ENCODE data around the gene ATAD2B. TPM values are rescaled to one million over a fixed set of nuclear protein-coding genes. Genes with fewer than 3 reads are reported as not detected.

The ATAD2B gene
- total RNA-seq, 1 experiment from 2014 or later: 19.7 TPM

GRCh38 chr2:23713351-23713750 lies 213.6 kb downstream of the ATAD2B start:
- no peak for DNase-seq (ENCODE audit: unreplicated experiment)
- CTCF ChIA-PET: no interaction called here
- TF ChIP-seq, protein P1, sequence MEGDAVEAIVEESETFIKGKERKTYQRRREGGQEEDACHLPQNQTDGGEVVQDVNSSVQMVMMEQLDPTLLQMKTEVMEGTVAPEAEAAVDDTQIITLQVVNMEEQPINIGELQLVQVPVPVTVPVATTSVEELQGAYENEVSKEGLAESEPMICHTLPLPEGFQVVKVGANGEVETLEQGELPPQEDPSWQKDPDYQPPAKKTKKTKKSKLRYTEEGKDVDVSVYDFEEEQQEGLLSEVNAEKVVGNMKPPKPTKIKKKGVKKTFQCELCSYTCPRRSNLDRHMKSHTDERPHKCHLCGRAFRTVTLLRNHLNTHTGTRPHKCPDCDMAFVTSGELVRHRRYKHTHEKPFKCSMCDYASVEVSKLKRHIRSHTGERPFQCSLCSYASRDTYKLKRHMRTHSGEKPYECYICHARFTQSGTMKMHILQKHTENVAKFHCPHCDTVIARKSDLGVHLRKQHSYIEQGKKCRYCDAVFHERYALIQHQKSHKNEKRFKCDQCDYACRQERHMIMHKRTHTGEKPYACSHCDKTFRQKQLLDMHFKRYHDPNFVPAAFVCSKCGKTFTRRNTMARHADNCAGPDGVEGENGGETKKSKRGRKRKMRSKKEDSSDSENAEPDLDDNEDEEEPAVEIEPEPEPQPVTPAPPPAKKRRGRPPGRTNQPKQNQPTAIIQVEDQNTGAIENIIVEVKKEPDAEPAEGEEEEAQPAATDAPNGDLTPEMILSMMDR (IDR thresholded peaks at IDR 0.05; ENCODE audit: unreplicated experiment): no peak
- no peaks in the 10 kb centered on the region for H3K4me1 Mint-ChIP-seq (ENCODE audit: insufficient read depth, unreplicated experiment)
- intact Hi-C loops (cut with micrococcal nuclease): no loop called here
- no peaks in the 10 kb centered on the region for H3K27me3 Mint-ChIP-seq (ENCODE audit: insufficient read depth, unreplicated experiment)
- no peak overlapping the region for H3K4me3 Mint-ChIP-seq (ENCODE audit: unreplicated experiment)
- H3K9me3 Mint-ChIP-seq (ENCODE audit: unreplicated experiment): no peaks in the 10 kb centered on the region
- BruUV-seq (replicated peaks): no TSS peak
- H3K27ac Mint-ChIP-seq (ENCODE audit: low read depth, unreplicated experiment): no peak overlapping the region
- H3K36me3 Mint-ChIP-seq (ENCODE audit: insufficient read depth, unreplicated experiment): peaks cover 13% of the 10 kb centered on the region
- POLR2A ChIA-PET: no interaction called here

DNA sequence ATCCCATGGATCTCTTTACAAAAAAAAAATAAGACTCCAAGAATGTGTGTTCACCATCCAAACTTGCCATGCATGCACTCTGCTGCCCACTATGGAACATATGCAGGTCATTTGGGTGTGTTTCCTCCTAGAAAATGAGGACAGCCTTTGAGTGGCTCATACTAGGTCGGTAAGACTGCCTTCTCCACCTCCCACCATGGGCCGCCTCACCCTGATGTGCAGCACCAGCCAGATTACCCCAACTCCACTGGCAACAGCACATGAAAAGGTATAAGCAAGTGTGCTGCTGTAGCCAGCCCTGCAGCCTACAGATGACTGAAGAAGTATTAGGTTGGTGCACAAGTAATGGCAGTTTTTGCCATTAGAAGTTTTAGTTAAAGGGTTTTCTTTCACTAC lies 214.2 kb downstream of the ATAD2B start:
- CTCF ChIA-PET: no interaction called here
- intact Hi-C loops (cut with micrococcal nuclease): no loop called here
- H3K27me3 Mint-ChIP-seq (ENCODE audit: insufficient read depth, unreplicated experiment): no peaks in the 10 kb centered on the region
- H3K4me3 Mint-ChIP-seq (ENCODE audit: unreplicated experiment): no peak overlapping the region
- POLR2A ChIA-PET: no interaction called here
- TF ChIP-seq, protein P1 (IDR thresholded peaks at IDR 0.05; ENCODE audit: unreplicated experiment): no peak
- H3K9me3 Mint-ChIP-seq (ENCODE audit: unreplicated experiment): no peaks in the 10 kb centered on the region
- BruUV-seq (replicated peaks): no TSS peak
- peaks cover 19% of the 10 kb centered on the region for H3K36me3 Mint-ChIP-seq (ENCODE audit: insufficient read depth, unreplicated experiment)
- no peak overlapping the region for H3K27ac Mint-ChIP-seq (ENCODE audit: low read depth, unreplicated experiment)
- H3K4me1 Mint-ChIP-seq (ENCODE audit: insufficient read depth, unreplicated experiment): no peaks in the 10 kb centered on the region
- no peak for DNase-seq (ENCODE audit: unreplicated experiment)

- ChIA-PET POLR2A (no interaction called here), CTCF (interaction anchor here (0.6 kb wide), 1 partner anchor 12 kb away, joined by 3 read pairs; no protein-coding TSS in a partner anchor)
- intact Hi-C loops (cut with micrococcal nuclease): no loop called here
- TF ChIP-seq, protein P1 (IDR thresholded peaks at IDR 0.05; ENCODE audit: unreplicated experiment): no peak
- Mint-ChIP-seq H3K27me3 (ENCODE audit: insufficient read depth, unreplicated experiment) (no peaks in the 10 kb centered on the region), H3K4me1 (ENCODE audit: insufficient read depth, unreplicated experiment) (no peaks in the 10 kb centered on the region), H3K27ac (ENCODE audit: low read depth, unreplicated experiment) (no peak overlapping the region), H3K9me3 (ENCODE audit: unreplicated experiment) (no peaks in the 10 kb centered on the region), H3K36me3 (ENCODE audit: insufficient read depth, unreplicated experiment) (peaks cover 25% of the 10 kb centered on the region), H3K4me3 (ENCODE audit: unreplicated experiment) (no peak overlapping the region)
- no TSS peak for BruUV-seq (replicated peaks)
- DNase-seq (ENCODE audit: unreplicated experiment): no peak
Measured at GRCh38 chr2:23711979-23712755, 214.8 kb downstream of the ATAD2B start.

DNA sequence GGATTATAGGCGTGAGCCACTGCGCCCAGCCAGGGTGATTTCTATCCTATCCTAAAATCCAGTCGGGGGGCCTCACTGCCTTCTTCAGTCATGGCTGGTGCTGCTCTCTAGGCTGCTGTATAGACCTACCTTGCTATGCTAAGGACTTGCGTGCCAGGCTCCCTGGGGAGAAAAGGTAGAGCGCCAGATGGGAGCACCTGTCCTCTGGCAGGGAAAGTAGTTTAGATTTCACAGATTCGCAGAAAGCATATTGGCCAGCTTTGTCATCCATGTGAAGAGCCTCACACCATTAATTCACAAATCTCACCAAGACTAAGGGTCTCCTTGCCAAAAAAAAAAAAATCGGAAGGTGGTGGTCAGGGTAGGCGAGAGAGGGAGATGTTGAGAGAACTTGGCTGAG lies 217.6 kb downstream of the ATAD2B start:
- ChIA-PET CTCF (interaction anchor here (0.6 kb wide), 1 partner anchor 375 kb away, joined by 3 read pairs; the partner anchor contains the start of gene TP53I3), POLR2A (interaction anchor here (0.6 kb wide), 1 partner anchor 328 kb away, joined by 3 read pairs; no protein-coding TSS in a partner anchor)
- TF ChIP-seq, protein P1 (IDR thresholded peaks at IDR 0.05; ENCODE audit: unreplicated experiment): no peak
- BruUV-seq (replicated peaks): no TSS peak
- Mint-ChIP-seq H3K9me3 (ENCODE audit: unreplicated experiment) (no peaks in the 10 kb centered on the region), H3K4me3 (ENCODE audit: unreplicated experiment) (no peak overlapping the region), H3K36me3 (ENCODE audit: insufficient read depth, unreplicated experiment) (peaks cover 47% of the 10 kb centered on the region), H3K27me3 (ENCODE audit: insufficient read depth, unreplicated experiment) (no peaks in the 10 kb centered on the region), H3K4me1 (ENCODE audit: insufficient read depth, unreplicated experiment) (no peaks in the 10 kb centered on the region), H3K27ac (ENCODE audit: low read depth, unreplicated experiment) (no peak overlapping the region)
- intact Hi-C loops (cut with micrococcal nuclease): no loop called here
- DNase-seq (ENCODE audit: unreplicated experiment): no peak

All from MCF 10A (cell line).